ENCODE measurements around the gene SRGAP2B. TPM values are rescaled to one million over a fixed set of nuclear protein-coding genes. Genes with fewer than 3 reads are reported as not detected.
"Not testable (repeated sequence)": the region's sequence is repeated elsewhere in the genome, so short reads cannot be mapped to it uniquely, and the experiment has no call there.

Gene SRGAP2B
- total RNA-seq, 2 experiments from 2014 or later, result 31.7 TPM

DNA sequence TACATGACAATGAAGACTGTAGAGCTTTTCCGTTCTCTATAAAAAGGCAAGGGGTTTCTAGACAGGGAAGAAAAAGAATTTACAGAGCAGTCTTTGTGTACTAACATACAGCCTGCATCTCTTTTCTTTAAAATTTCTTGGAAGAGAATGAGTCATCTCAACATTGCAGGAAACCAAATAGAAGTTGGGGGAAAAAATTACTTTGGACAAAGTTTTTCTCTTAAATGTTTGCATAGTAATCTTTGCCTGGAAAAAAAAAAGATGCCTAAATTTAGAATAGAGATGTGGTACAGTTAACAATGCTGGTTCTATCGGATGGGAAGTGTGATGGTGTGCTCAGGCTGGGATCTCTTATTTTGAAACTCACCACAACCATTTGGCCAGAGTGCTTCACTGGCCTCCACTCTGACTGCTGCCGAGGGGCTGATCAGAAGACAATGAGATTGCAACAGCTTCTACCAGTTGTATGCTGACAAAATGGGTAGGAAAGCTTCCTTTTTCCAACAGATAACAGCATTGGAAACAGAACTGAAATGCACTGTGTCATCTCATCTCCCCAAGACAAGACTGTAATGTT is 177.0 kb downstream of the SRGAP2B start:
- peak; percentile 13 for ATAC-seq (ENCODE audit: low read depth)
- H3K36me3 Mint-ChIP-seq, H3K4me1 Mint-ChIP-seq, H3K27me3 Mint-ChIP-seq, DNase-seq, POLR2A ChIA-PET, H3K9me3 Mint-ChIP-seq: not testable (repeated sequence)
- Mint-ChIP-seq H3K4me3 (peak overlapping the region; percentile 14), H3K27ac (peak overlapping the region; percentile 71)

GRCh38 chr1:144917154-144918026 is 177.7 kb downstream of the SRGAP2B start:
- H3K27ac Mint-ChIP-seq, H3K36me3 Mint-ChIP-seq, DNase-seq, H3K4me1 Mint-ChIP-seq, H3K9me3 Mint-ChIP-seq, H3K4me3 Mint-ChIP-seq, H3K27me3 Mint-ChIP-seq, POLR2A ChIA-PET: not testable (repeated sequence)
- peak; percentile 51 for ATAC-seq (ENCODE audit: low read depth)

DNA sequence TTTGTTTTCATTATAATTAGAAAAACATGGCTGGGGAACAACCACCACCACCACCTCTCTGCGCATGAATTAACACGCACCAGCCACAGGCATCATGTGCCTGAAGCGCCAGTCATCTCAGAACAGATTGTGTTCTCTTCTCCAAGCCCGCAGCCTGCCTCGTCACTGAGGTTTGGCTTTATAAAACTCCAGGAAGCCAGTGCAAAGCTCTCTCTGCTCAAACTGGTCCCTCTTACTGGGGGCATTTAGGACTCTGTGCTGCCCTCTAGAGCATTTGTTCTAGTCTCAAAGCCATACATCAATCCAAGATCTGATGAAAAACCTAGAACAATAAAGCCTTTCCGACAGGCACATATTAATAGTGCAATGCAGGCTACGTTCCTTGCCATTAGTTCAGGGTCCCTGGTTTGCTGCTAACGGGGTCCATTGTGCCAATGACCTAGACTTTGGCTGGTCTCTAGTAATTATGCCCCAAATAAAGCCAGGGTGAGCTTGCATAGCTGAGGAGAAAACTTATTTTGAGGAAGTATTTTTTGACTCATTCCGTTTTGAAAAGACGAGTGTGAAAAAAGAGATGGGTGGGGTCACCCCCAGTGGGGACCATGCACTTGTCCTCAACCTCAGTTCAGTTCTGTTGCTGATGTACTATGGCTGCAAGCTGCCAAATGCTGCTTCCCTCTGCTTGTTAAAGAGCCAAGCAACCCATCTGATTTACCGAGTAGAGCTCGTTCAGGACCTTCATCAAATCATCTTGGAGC is 181.0 kb downstream of the SRGAP2B start:
- H3K4me3 Mint-ChIP-seq, DNase-seq, POLR2A ChIA-PET, H3K27ac Mint-ChIP-seq, H3K27me3 Mint-ChIP-seq, H3K4me1 Mint-ChIP-seq, H3K9me3 Mint-ChIP-seq, H3K36me3 Mint-ChIP-seq: not testable (repeated sequence)
- peak; percentile 83 for ATAC-seq (ENCODE audit: low read depth)

GRCh38 chr1:144913458-144913857 is 181.7 kb downstream of the SRGAP2B start:
- H3K27me3 Mint-ChIP-seq; H3K9me3 Mint-ChIP-seq; POLR2A ChIA-PET; ATAC-seq (ENCODE audit: low read depth); DNase-seq; H3K4me3 Mint-ChIP-seq; H3K4me1 Mint-ChIP-seq; H3K27ac Mint-ChIP-seq; H3K36me3 Mint-ChIP-seq: not testable (repeated sequence)

DNA sequence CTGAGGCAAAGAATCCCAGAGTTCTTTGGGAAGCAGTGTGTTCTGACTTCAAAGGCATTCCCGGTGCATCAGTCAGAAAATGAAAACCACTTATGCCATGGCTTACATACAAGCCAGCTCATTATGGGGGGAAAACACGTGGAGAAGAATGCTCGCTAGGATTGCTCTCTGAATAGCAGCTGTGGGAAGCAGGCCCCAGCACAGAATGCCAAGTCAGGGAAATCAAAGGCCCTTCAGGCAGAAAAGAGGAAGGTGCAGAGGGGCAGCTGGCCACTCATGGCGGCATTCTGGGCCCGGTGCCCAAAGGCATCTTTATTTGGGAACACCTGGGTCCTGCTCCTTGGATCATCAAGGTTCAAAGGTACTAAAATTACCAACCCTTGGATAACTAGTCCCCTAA is 184.4 kb downstream of the SRGAP2B start:
- ATAC-seq (ENCODE audit: low read depth); H3K9me3 Mint-ChIP-seq; H3K27ac Mint-ChIP-seq; H3K4me3 Mint-ChIP-seq; H3K36me3 Mint-ChIP-seq; H3K27me3 Mint-ChIP-seq; POLR2A ChIA-PET; DNase-seq; H3K4me1 Mint-ChIP-seq: not testable (repeated sequence)

GRCh38 chr1:144900841-144901240 is 194.3 kb downstream of the SRGAP2B start:
- POLR2A ChIA-PET; H3K27me3 Mint-ChIP-seq; DNase-seq; H3K36me3 Mint-ChIP-seq; H3K4me3 Mint-ChIP-seq; H3K27ac Mint-ChIP-seq; ATAC-seq (ENCODE audit: low read depth); H3K4me1 Mint-ChIP-seq; H3K9me3 Mint-ChIP-seq: not testable (repeated sequence)

DNA sequence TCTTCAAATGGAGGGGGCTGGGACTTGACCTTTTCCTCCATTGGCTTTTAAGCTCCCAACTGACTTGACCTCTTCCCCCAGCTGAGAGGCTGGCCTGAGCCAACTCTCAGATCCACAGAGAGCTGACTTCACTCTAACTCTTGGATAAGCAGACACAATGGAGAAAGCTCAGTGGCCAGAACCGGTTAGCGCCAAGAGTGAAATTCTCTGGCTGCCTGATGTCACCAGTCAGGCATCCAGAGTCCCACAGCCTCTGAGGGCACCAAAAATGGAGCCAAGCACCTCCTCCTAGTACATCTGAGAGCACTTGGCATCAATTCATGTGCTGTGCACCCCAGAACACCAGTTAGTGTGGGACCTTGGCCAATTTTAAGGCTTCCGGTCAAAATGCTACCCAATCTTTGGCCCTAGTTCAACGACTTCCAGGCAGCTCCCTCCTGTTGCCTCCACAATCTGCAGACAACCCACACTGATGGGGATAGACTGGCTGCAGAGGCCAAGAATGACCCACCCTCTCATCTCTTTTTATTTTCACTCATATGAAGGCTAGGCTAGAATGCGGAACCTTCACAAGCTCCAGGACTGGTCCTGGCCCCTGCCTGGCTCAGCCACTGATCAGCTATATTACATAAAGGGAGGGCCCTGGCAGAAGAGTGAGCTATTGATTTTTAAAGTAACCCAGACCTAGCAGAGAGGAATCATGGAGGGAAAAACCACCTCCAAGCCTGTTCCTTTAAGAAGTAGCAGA is 200.5 kb downstream of the SRGAP2B start:
- H3K36me3 Mint-ChIP-seq; DNase-seq; POLR2A ChIA-PET; H3K4me3 Mint-ChIP-seq; H3K9me3 Mint-ChIP-seq; H3K4me1 Mint-ChIP-seq; H3K27me3 Mint-ChIP-seq; H3K27ac Mint-ChIP-seq; ATAC-seq (ENCODE audit: low read depth): not testable (repeated sequence)

DNA sequence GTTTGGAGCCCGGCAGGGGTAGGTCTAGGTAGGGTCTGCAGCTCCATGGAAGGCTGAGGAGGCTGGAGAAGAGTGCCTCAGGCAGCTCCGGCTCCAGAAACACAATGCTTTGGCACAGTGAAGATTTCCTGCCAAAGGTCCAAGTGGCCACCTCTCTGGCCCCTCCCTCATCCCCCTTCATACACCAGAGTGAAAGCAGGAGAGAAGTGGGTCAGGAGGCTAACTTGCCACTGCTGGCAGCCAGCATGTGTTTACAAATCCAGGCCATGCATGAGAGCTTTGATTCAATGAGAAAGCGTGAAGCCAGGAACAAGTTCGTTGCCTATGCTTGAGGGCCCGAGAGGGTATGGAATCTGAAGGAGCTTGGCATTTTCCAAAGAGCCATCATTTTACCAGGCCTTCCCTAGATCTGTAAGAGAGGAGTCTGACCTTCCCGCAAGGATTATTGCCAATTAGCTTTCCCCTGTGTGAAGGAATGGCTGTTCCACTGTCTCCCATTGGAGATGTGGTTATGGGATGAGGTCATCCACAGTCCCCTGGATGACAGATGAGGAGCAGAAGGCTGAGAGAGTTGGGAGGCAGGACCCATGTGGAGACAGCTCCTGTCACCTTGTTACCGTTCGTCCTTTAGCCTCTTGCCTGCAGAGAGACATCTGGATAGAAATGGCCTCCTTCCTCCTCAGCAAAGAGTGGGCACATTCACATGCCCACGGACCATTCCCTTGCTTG is 201.3 kb downstream of the SRGAP2B start:
- POLR2A ChIA-PET; H3K9me3 Mint-ChIP-seq; DNase-seq; H3K4me1 Mint-ChIP-seq; H3K27ac Mint-ChIP-seq; ATAC-seq (ENCODE audit: low read depth); H3K4me3 Mint-ChIP-seq; H3K27me3 Mint-ChIP-seq; H3K36me3 Mint-ChIP-seq: not testable (repeated sequence)

- H3K36me3 Mint-ChIP-seq, H3K9me3 Mint-ChIP-seq, POLR2A ChIA-PET: not testable (repeated sequence)
Measured at GRCh38 chr1:144893062-144893461, 202.1 kb downstream of the SRGAP2B start.

GRCh38 chr1:144889450-144890115 is 205.5 kb downstream of the SRGAP2B start:
- H3K9me3 Mint-ChIP-seq; DNase-seq; H3K4me1 Mint-ChIP-seq; POLR2A ChIA-PET; H3K27ac Mint-ChIP-seq; H3K36me3 Mint-ChIP-seq; H3K27me3 Mint-ChIP-seq; ATAC-seq (ENCODE audit: low read depth); H3K4me3 Mint-ChIP-seq: not testable (repeated sequence)

More at GRCh38 chr1:144893062-144893461, 202.1 kb downstream of the SRGAP2B start:
- not testable (repeated sequence) for H3K27ac Mint-ChIP-seq; H3K27me3 Mint-ChIP-seq; DNase-seq; H3K4me1 Mint-ChIP-seq; H3K4me3 Mint-ChIP-seq; ATAC-seq (ENCODE audit: low read depth)

GRCh38 chr1:144883022-144883421 is 212.1 kb downstream of the SRGAP2B start:
- H3K36me3 Mint-ChIP-seq; H3K9me3 Mint-ChIP-seq; H3K27ac Mint-ChIP-seq; H3K27me3 Mint-ChIP-seq; ATAC-seq (ENCODE audit: low read depth); H3K4me1 Mint-ChIP-seq; H3K4me3 Mint-ChIP-seq; DNase-seq; POLR2A ChIA-PET: not testable (repeated sequence)

- POLR2A ChIA-PET; H3K4me1 Mint-ChIP-seq; H3K27ac Mint-ChIP-seq; H3K36me3 Mint-ChIP-seq; ATAC-seq (ENCODE audit: low read depth); H3K27me3 Mint-ChIP-seq; DNase-seq; H3K9me3 Mint-ChIP-seq; H3K4me3 Mint-ChIP-seq: not testable (repeated sequence)
Measured at GRCh38 chr1:144882343-144882742, 212.8 kb downstream of the SRGAP2B start.

All from activated naive CD8-positive, alpha-beta T cell treated with anti-CD3 and anti-CD28 coated beads, Interleukin-2, amount 10 ng/mL, durations not matched to agents 7 days and 5 days (primary cell).